Measurements from ENCODE around the gene CLIP4.

GRCh38 chr2:29196792-29197788 is 81.9 kb downstream of the CLIP4 start:
- TF ChIP-seq POLR2AphosphoS5 (IDR thresholded peaks at IDR 0.05; ENCODE audit: low read length) (no peak), ZBED1 (IDR thresholded peaks at IDR 0.05; ENCODE audit: borderline replicate concordance) (no peak), CREM (IDR thresholded peaks at IDR 0.05; ENCODE audit: low read depth) (no peak), MYC (IDR thresholded peaks at IDR 0.05; ENCODE audit: insufficient read depth, insufficient read length, insufficient replicate concordance, low read length, severe bottlenecking) (no peak)

All from GM12878 (cell line).